ENCODE measurements around the gene ABCA5. TPM values are rescaled to one million over a fixed set of nuclear protein-coding genes. Genes with fewer than 3 reads are reported as not detected.

Gene ABCA5
- total RNA-seq, 1 donor from 2014 or later: 20.7 TPM

DNA sequence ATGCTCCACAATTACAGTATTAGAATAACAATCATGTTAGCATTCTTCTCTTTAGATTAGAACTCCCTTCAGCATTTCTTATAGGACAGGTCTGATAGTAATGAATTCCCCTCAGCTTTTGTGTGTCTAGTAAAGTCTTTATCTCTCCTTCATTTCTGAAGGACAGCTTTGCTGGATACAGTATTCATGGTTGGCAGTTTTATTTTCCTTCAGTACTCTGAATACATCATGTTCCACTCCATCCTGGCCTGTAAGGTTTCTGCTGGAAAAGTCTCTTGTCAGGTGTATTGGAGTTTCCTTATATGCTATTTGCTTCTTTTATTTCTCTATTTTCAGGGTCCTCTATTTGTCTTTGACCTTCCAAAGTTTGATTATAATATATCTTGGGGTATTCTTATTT lies 94.3 kb downstream of the ABCA5 start:
- Histone ChIP-seq H3K27me3 (no peaks in the 10 kb centered on the region), H3K36me3 (no peaks in the 10 kb centered on the region), H3K4me3 (no peak overlapping the region), H3K4me1 (no peaks in the 10 kb centered on the region), H3K27ac (no peak overlapping the region), H3K9me3 (peaks cover 13% of the 10 kb centered on the region)
- intact Hi-C loops (cut with DNase I): loop anchor here (10.0 kb wide), 1 partner anchor 458 kb away; no protein-coding TSS in a partner anchor
- no peak for ATAC-seq
- no peak for TF ChIP-seq CTCF (IDR thresholded peaks at IDR 0.05)
- no peak for DNase-seq

DNA sequence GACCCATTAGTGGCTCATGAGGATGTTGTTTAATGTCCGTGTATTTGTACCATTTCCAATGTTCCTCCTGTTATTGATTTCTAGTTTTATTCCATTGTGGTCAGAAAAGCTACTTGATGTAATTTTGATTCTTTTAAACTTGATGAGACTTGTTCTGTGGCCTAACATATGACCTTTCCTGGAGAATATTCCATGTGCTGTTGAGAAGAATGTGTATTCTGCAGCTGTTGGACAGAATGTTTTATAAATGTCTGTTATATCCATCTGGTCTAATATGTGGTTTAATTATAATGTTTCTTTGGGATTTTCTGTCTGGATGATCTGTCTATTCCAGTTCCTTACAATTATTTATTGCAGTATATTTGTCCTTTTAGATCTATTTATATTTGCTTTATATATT lies 95.4 kb downstream of the ABCA5 start:
- no peaks in the 10 kb centered on the region for H3K4me1 ChIP-seq
- intact Hi-C loops (cut with DNase I): loop anchor here (10.0 kb wide), 1 partner anchor 457 kb away; no protein-coding TSS in a partner anchor
- TF ChIP-seq CTCF (IDR thresholded peaks at IDR 0.05): no peak

GRCh38 chr17:69230939-69231338 lies 96.0 kb downstream of the ABCA5 start:
- intact Hi-C loops (cut with DNase I): loop anchor here (10.0 kb wide), 1 partner anchor 456 kb away; no protein-coding TSS in a partner anchor
- no peak for DNase-seq

More for the DNA sequence above, 95.4 kb downstream of the ABCA5 start:
- Histone ChIP-seq H3K27ac (no peak overlapping the region), H3K9me3 (peaks cover 13% of the 10 kb centered on the region), H3K4me3 (no peak overlapping the region), H3K36me3 (no peaks in the 10 kb centered on the region), H3K27me3 (no peaks in the 10 kb centered on the region)
- DNase-seq (no peak), ATAC-seq (no peak)

GRCh38 chr17:69228576-69228975 lies 98.4 kb downstream of the ABCA5 start, which contains the start of gene ABCA10:
ABCA10 (minus strand) TSS chr17:69228824; CDS start chr17:69225358, 3,466 bp downstream.
- Histone ChIP-seq H3K36me3 (no peaks in the 10 kb centered on the region), H3K27me3 (no peaks in the 10 kb centered on the region), H3K27ac (peak within 1 kb of the TSS; percentile 25), H3K9me3 (peaks cover 13% of the 10 kb centered on the region), H3K4me1 (no peaks in the 10 kb centered on the region), H3K4me3 (peak within 1 kb of the TSS; percentile 37)
- ATAC-seq (no peak), DNase-seq (no peak)
- intact Hi-C loops (cut with DNase I): no loop called here
- no peak for TF ChIP-seq CTCF (IDR thresholded peaks at IDR 0.05)

More at GRCh38 chr17:69230939-69231338, 96.0 kb downstream of the ABCA5 start:
- no peak for TF ChIP-seq CTCF (IDR thresholded peaks at IDR 0.05)
- Histone ChIP-seq H3K4me1 (no peaks in the 10 kb centered on the region), H3K27ac (no peak overlapping the region), H3K4me3 (no peak overlapping the region), H3K27me3 (no peaks in the 10 kb centered on the region), H3K9me3 (peaks cover 13% of the 10 kb centered on the region), H3K36me3 (no peaks in the 10 kb centered on the region)
- ATAC-seq: no peak

GRCh38 chr17:69228018-69228417 lies 98.9 kb downstream of the ABCA5 start:
- no peak for DNase-seq
- H3K36me3 ChIP-seq: no peaks in the 10 kb centered on the region
- H3K4me3 ChIP-seq: peak overlapping the region; percentile 37
- intact Hi-C loops (cut with DNase I): no loop called here
- no peaks in the 10 kb centered on the region for H3K4me1 ChIP-seq
- no peak for ATAC-seq
- peak overlapping the region; percentile 25 for H3K27ac ChIP-seq
- TF ChIP-seq CTCF (IDR thresholded peaks at IDR 0.05): no peak
- H3K27me3 ChIP-seq: no peaks in the 10 kb centered on the region
- peaks cover 8% of the 10 kb centered on the region for H3K9me3 ChIP-seq

- no peak for DNase-seq
- peak overlapping the region; percentile 37 for H3K4me3 ChIP-seq
- H3K27ac ChIP-seq: peak overlapping the region; percentile 44
- TF ChIP-seq CTCF (IDR thresholded peaks at IDR 0.05): no peak
- ATAC-seq: no peak
- no peaks in the 10 kb centered on the region for H3K27me3 ChIP-seq
- intact Hi-C loops (cut with DNase I): no loop called here
- no peaks in the 10 kb centered on the region for H3K36me3 ChIP-seq
- no peaks in the 10 kb centered on the region for H3K4me1 ChIP-seq
- H3K9me3 ChIP-seq: peaks cover 4% of the 10 kb centered on the region
These were observed 99.4 kb downstream of the ABCA5 start for GRCh38 chr17:69227541-69227940.

Measured in upper lobe of right lung (tissue), 1 donor.